H9 (cell line): ENCODE data around the gene FAM229B. TPM values are rescaled to one million over a fixed set of nuclear protein-coding genes. Genes with fewer than 3 reads are reported as not detected.

Experiments used
- DNase-seq: peaks from one replicate; pipeline ENCODE4 v3.0.0-alpha.2; 2017
- H2AFZ ChIP-seq: one replicate; pipeline ENCODE4 v1.6.1; 2013; ENCODE audit warnings: mild to moderate bottlenecking, low read length, control low read depth, moderate library complexity
- H2AK5ac ChIP-seq: 2 replicates; pipeline ENCODE4 v1.6.1; 2013; ENCODE audit warnings: low read length, control low read depth, mixed read lengths; ENCODE audit not compliant: insufficient read length
- H2BK120ac ChIP-seq: one replicate; pipeline ENCODE4 v1.6.1; 2013; ENCODE audit warnings: low read depth, mild to moderate bottlenecking, low read length, control low read depth, inconsistent platforms; ENCODE audit not compliant: poor library complexity, severe bottlenecking
- H2BK12ac ChIP-seq: 2 replicates; pipeline ENCODE4 v1.6.1; 2013; ENCODE audit warnings: low read length, control low read depth, mixed read lengths, low read depth; ENCODE audit not compliant: insufficient read length
- H2BK15ac ChIP-seq: 2 replicates; pipeline ENCODE4 v1.6.1; 2013; ENCODE audit warnings: low read depth, low read length, control low read depth
- H2BK20ac ChIP-seq: one replicate; pipeline ENCODE4 v1.6.1; 2013; ENCODE audit warnings: low read depth, mild to moderate bottlenecking, low read length, control low read depth, inconsistent platforms; ENCODE audit not compliant: poor library complexity, severe bottlenecking
- H2BK5ac ChIP-seq: 2 replicates; pipeline ENCODE4 v1.6.1; 2013; ENCODE audit warnings: low read length, control low read depth, mixed read lengths; ENCODE audit not compliant: insufficient read length
- H3K14ac ChIP-seq: 2 replicates; pipeline ENCODE4 v1.6.1; 2013; ENCODE audit warnings: low read length, control low read depth; ENCODE audit not compliant: insufficient read depth
- H3K18ac ChIP-seq: 2 replicates; pipeline ENCODE4 v1.6.1; 2013; ENCODE audit warnings: low read depth, mild to moderate bottlenecking, mixed read lengths, low read length, control low read depth; ENCODE audit not compliant: insufficient read length
- H3K23ac ChIP-seq: 2 replicates; pipeline ENCODE4 v1.6.1; 2013; ENCODE audit warnings: low read length, control low read depth, mixed read lengths, low read depth; ENCODE audit not compliant: insufficient read length
- H3K23me2 ChIP-seq: 2 replicates; pipeline ENCODE4 v1.6.1; 2013; ENCODE audit warnings: low read depth, mild to moderate bottlenecking, mixed read lengths, low read length, control low read depth; ENCODE audit not compliant: insufficient read length, poor library complexity, severe bottlenecking
- H3K27ac ChIP-seq: 2 replicates; pipeline ENCODE4 v1.5.1; 2013; ENCODE audit warnings: low read length, control low read depth, mixed read lengths, low read depth; ENCODE audit not compliant: insufficient read length
- H3K27me3 ChIP-seq: 2 replicates; pipeline ENCODE4 v1.6.1; 2013; ENCODE audit warnings: low read length, control low read depth, inconsistent platforms; ENCODE audit not compliant: insufficient read depth
- H3K4ac ChIP-seq: 2 replicates; pipeline ENCODE4 v1.6.1; 2013; ENCODE audit warnings: low read depth, mild to moderate bottlenecking, control low read depth, inconsistent platforms, low read length, moderate library complexity
- H3K4me1 ChIP-seq: 2 replicates; pipeline ENCODE4 v1.6.1; 2013; ENCODE audit warnings: low read length, control low read depth, inconsistent platforms; ENCODE audit not compliant: insufficient read depth
- H3K4me2 ChIP-seq: 2 replicates; pipeline ENCODE4 v1.6.1; 2013; ENCODE audit warnings: low read length, control low read depth, mixed read lengths; ENCODE audit not compliant: insufficient read length, insufficient read depth
- H3K56ac ChIP-seq: 2 replicates; pipeline ENCODE4 v1.6.1; 2013; ENCODE audit warnings: low read depth, mild to moderate bottlenecking, mixed read lengths, low read length, control low read depth; ENCODE audit not compliant: insufficient read length
- H3K79me1 ChIP-seq: 2 replicates; pipeline ENCODE4 v1.6.1; 2013; ENCODE audit warnings: low read depth, mild to moderate bottlenecking, moderate library complexity, low read length, control low read depth, inconsistent platforms; ENCODE audit not compliant: insufficient read depth, poor library complexity, severe bottlenecking
- H3K79me2 ChIP-seq: 2 replicates; pipeline ENCODE4 v1.6.1; 2013; ENCODE audit warnings: low read length, control low read depth, inconsistent platforms; ENCODE audit not compliant: insufficient read depth
- H3K9ac ChIP-seq: 2 replicates; pipeline ENCODE4 v1.6.1; 2013; ENCODE audit warnings: low read length, control low read depth, mixed read lengths; ENCODE audit not compliant: insufficient read length; ENCODE audit errors: extremely low read depth
- H3K9me3 ChIP-seq: one replicate; pipeline ENCODE4 v1.6.1; 2013; ENCODE audit warnings: low read depth, low read length, inconsistent platforms; ENCODE audit not compliant: control insufficient read depth
- H3T11ph ChIP-seq: one replicate; pipeline ENCODE4 v1.6.1; 2013; ENCODE audit warnings: mild to moderate bottlenecking, low read length, control low read depth, inconsistent platforms
- H4K20me1 ChIP-seq: one replicate; pipeline ENCODE4 v1.6.1; 2013; ENCODE audit not compliant: control insufficient read depth, insufficient read length, insufficient read depth
- H4K5ac ChIP-seq: 2 replicates; pipeline ENCODE4 v1.6.1; 2013; ENCODE audit warnings: low read depth, mild to moderate bottlenecking, mixed read lengths, low read length, control low read depth; ENCODE audit not compliant: insufficient read length
- H4K8ac ChIP-seq: replicated peaks from 2 replicates; pipeline ENCODE4 v1.6.1; 2013; ENCODE audit warnings: low read length, control low read depth, mixed read lengths, low read depth; ENCODE audit not compliant: insufficient read length
- H4K91ac ChIP-seq: 2 replicates; pipeline ENCODE4 v1.6.1; 2013; ENCODE audit warnings: low read depth, mild to moderate bottlenecking, moderate library complexity, mixed read lengths, low read length, control low read depth; ENCODE audit not compliant: insufficient read length
- H3K27ac Mint-ChIP-seq, 3 experiments: 2 replicates in 2 of 3; 3 replicates in 1 of 3; pipeline ENCODE4 v1.8.0; 2020 to 2021; ENCODE audit warnings: mixed read lengths in 3 of 3, mild to moderate bottlenecking in 1 of 3, moderate library complexity in 1 of 3
- H3K27me3 Mint-ChIP-seq: 2 replicates; pipeline ENCODE4 v1.8.0; 2021; ENCODE audit warnings: low read depth, mild to moderate bottlenecking, moderate library complexity, mixed read lengths
- H3K36me3 Mint-ChIP-seq, 3 experiments: 2 replicates in 2 of 3; 3 replicates in 1 of 3; pipeline ENCODE4 v1.8.0; 2020 to 2021; ENCODE audit warnings: low read depth in 3 of 3, mixed read lengths in 3 of 3; ENCODE audit not compliant: insufficient read depth in 1 of 3
- H3K4me1 Mint-ChIP-seq, 2 experiments: 2 replicates each; pipeline ENCODE4 v1.8.0; 2020; ENCODE audit warnings: mixed read lengths in 2 of 2
- H3K4me3 Mint-ChIP-seq, 2 experiments: 2 replicates in 1 of 2; 3 replicates in 1 of 2; pipeline ENCODE4 v1.8.0; 2020 to 2021; ENCODE audit warnings: mild to moderate bottlenecking in 2 of 2, mixed read lengths in 2 of 2, moderate library complexity in 1 of 2
- H3K9me3 Mint-ChIP-seq, 2 experiments: 2 replicates in 1 of 2; 3 replicates in 1 of 2; pipeline ENCODE4 v1.8.0; 2020; ENCODE audit warnings: mild to moderate bottlenecking in 2 of 2, mixed read lengths in 2 of 2, moderate library complexity in 1 of 2
- CTCF ChIP-seq: fragments of 200-600 bp; sonication (generic); conservative IDR thresholded peaks from 3 replicates; pipeline ENCODE4 v1.8.0; 2021; ENCODE audit warnings: antibody characterized with exemption, mild to moderate bottlenecking
- WGBS: extraction: QIAGEN DNeasy Blood & Tissue Kit; methylation state at CpG from one replicate; pipeline ENCODE4 v1.1.7; 2013; ENCODE audit warnings: missing lambda C conversion rate, low lambda C conversion rate, mixed read lengths; ENCODE audit not compliant: insufficient read length; ENCODE audit errors: extremely low coverage; 5-methylcytosine and 5-hydroxymethylcytosine counted together
- total RNA-seq: library from RNA; stranded (reverse); gene quantifications from 2 replicates; pipeline ENCODE4 v1.2.1, GENCODE V29; 2021

Gene FAM229B
- total RNA-seq, 1 experiment from 2014 or later = 8.2 TPM

- Histone ChIP-seq H2BK12ac (no peak overlapping the region), H4K8ac (no peak overlapping the region), H2AFZ (no peak overlapping the region), H3T11ph (no peak overlapping the region), H3K9me3 (no peaks in the 10 kb centered on the region), H2AK5ac (no peak overlapping the region), H3K23me2 (peaks cover 2% of the 10 kb centered on the region), H3K4ac (no peak overlapping the region), H3K18ac (no peak overlapping the region), H4K20me1 (no peaks in the 10 kb centered on the region), H3K23ac (no peak overlapping the region), H4K91ac (no peak overlapping the region), H3K27ac (no peak overlapping the region), H2BK20ac (no peak overlapping the region), H4K5ac (no peak overlapping the region), H3K79me2 (no peaks in the 10 kb centered on the region), H3K9ac (no peak overlapping the region), H3K4me2 (no peak overlapping the region), H3K27me3 (no peaks in the 10 kb centered on the region), H3K56ac (no peak overlapping the region), H3K79me1 (no peaks in the 10 kb centered on the region), H2BK5ac (no peak overlapping the region), H3K4me1 (no peaks in the 10 kb centered on the region), H2BK15ac (no peak overlapping the region), H3K14ac (no peak overlapping the region), H2BK120ac (no peak overlapping the region)
- Mint-ChIP-seq H3K9me3 (peaks cover 4 to 7% of the 10 kb centered on the region in 2 experiments; a peak in 3 of 5 replicates), H3K27ac (peak overlapping the region in 1 of 3 experiments; percentile 20; a peak in 1 of 7 replicates), H3K4me1 (no peaks in the 10 kb centered on the region), H3K36me3 (peaks cover 0 to 7% (median 0%) of the 10 kb centered on the region in 3 experiments; a peak in 2 of 7 replicates), H3K4me3 (no peak overlapping the region), H3K27me3 (peaks cover 1% of the 10 kb centered on the region; the same call in 1 of the 2 replicates)
- no peak for TF ChIP-seq CTCF
- no CpG with 5 or more reads among the region's 6 CpGs for WGBS
- DNase-seq = no peak
These were observed 38.2 kb upstream of the FAM229B start for GRCh38 chr6:112049026-112049799.
